H9 (cell line): ENCODE measurements around the gene CDK17. TPM values are rescaled to one million over a fixed set of nuclear protein-coding genes. Genes with fewer than 3 reads are reported as not detected.
A peak's percentile ranks its signal among the peaks of the same experiment; 100 is the strongest.

Source experiments
- DNase-seq: peaks from one replicate; pipeline ENCODE4 v3.0.0-alpha.2; 2017
- H2AFZ ChIP-seq: one replicate; pipeline ENCODE4 v1.6.1; 2013; ENCODE audit warnings: mild to moderate bottlenecking, low read length, control low read depth, moderate library complexity
- H2AK5ac ChIP-seq: 2 replicates; pipeline ENCODE4 v1.6.1; 2013; ENCODE audit warnings: low read length, control low read depth, mixed read lengths; ENCODE audit not compliant: insufficient read length
- H2BK120ac ChIP-seq: one replicate; pipeline ENCODE4 v1.6.1; 2013; ENCODE audit warnings: low read depth, mild to moderate bottlenecking, low read length, control low read depth, inconsistent platforms; ENCODE audit not compliant: poor library complexity, severe bottlenecking
- H2BK12ac ChIP-seq: 2 replicates; pipeline ENCODE4 v1.6.1; 2013; ENCODE audit warnings: low read length, control low read depth, mixed read lengths, low read depth; ENCODE audit not compliant: insufficient read length
- H2BK15ac ChIP-seq: 2 replicates; pipeline ENCODE4 v1.6.1; 2013; ENCODE audit warnings: low read depth, low read length, control low read depth
- H2BK20ac ChIP-seq: one replicate; pipeline ENCODE4 v1.6.1; 2013; ENCODE audit warnings: low read depth, mild to moderate bottlenecking, low read length, control low read depth, inconsistent platforms; ENCODE audit not compliant: poor library complexity, severe bottlenecking
- H2BK5ac ChIP-seq: 2 replicates; pipeline ENCODE4 v1.6.1; 2013; ENCODE audit warnings: low read length, control low read depth, mixed read lengths; ENCODE audit not compliant: insufficient read length
- H3K14ac ChIP-seq: 2 replicates; pipeline ENCODE4 v1.6.1; 2013; ENCODE audit warnings: low read length, control low read depth; ENCODE audit not compliant: insufficient read depth
- H3K18ac ChIP-seq: 2 replicates; pipeline ENCODE4 v1.6.1; 2013; ENCODE audit warnings: low read depth, mild to moderate bottlenecking, mixed read lengths, low read length, control low read depth; ENCODE audit not compliant: insufficient read length
- H3K23ac ChIP-seq: 2 replicates; pipeline ENCODE4 v1.6.1; 2013; ENCODE audit warnings: low read length, control low read depth, mixed read lengths, low read depth; ENCODE audit not compliant: insufficient read length
- H3K23me2 ChIP-seq: 2 replicates; pipeline ENCODE4 v1.6.1; 2013; ENCODE audit warnings: low read depth, mild to moderate bottlenecking, mixed read lengths, low read length, control low read depth; ENCODE audit not compliant: insufficient read length, poor library complexity, severe bottlenecking
- H3K27ac ChIP-seq: 2 replicates; pipeline ENCODE4 v1.5.1; 2013; ENCODE audit warnings: low read length, control low read depth, mixed read lengths, low read depth; ENCODE audit not compliant: insufficient read length
- H3K27me3 ChIP-seq: 2 replicates; pipeline ENCODE4 v1.6.1; 2013; ENCODE audit warnings: low read length, control low read depth, inconsistent platforms; ENCODE audit not compliant: insufficient read depth
- H3K4ac ChIP-seq: 2 replicates; pipeline ENCODE4 v1.6.1; 2013; ENCODE audit warnings: low read depth, mild to moderate bottlenecking, control low read depth, inconsistent platforms, low read length, moderate library complexity
- H3K4me1 ChIP-seq: 2 replicates; pipeline ENCODE4 v1.6.1; 2013; ENCODE audit warnings: low read length, control low read depth, inconsistent platforms; ENCODE audit not compliant: insufficient read depth
- H3K4me2 ChIP-seq: 2 replicates; pipeline ENCODE4 v1.6.1; 2013; ENCODE audit warnings: low read length, control low read depth, mixed read lengths; ENCODE audit not compliant: insufficient read length, insufficient read depth
- H3K56ac ChIP-seq: 2 replicates; pipeline ENCODE4 v1.6.1; 2013; ENCODE audit warnings: low read depth, mild to moderate bottlenecking, mixed read lengths, low read length, control low read depth; ENCODE audit not compliant: insufficient read length
- H3K79me1 ChIP-seq: 2 replicates; pipeline ENCODE4 v1.6.1; 2013; ENCODE audit warnings: low read depth, mild to moderate bottlenecking, moderate library complexity, low read length, control low read depth, inconsistent platforms; ENCODE audit not compliant: insufficient read depth, poor library complexity, severe bottlenecking
- H3K79me2 ChIP-seq: 2 replicates; pipeline ENCODE4 v1.6.1; 2013; ENCODE audit warnings: low read length, control low read depth, inconsistent platforms; ENCODE audit not compliant: insufficient read depth
- H3K9ac ChIP-seq: 2 replicates; pipeline ENCODE4 v1.6.1; 2013; ENCODE audit warnings: low read length, control low read depth, mixed read lengths; ENCODE audit not compliant: insufficient read length; ENCODE audit errors: extremely low read depth
- H3K9me3 ChIP-seq: one replicate; pipeline ENCODE4 v1.6.1; 2013; ENCODE audit warnings: low read depth, low read length, inconsistent platforms; ENCODE audit not compliant: control insufficient read depth
- H3T11ph ChIP-seq: one replicate; pipeline ENCODE4 v1.6.1; 2013; ENCODE audit warnings: mild to moderate bottlenecking, low read length, control low read depth, inconsistent platforms
- H4K20me1 ChIP-seq: one replicate; pipeline ENCODE4 v1.6.1; 2013; ENCODE audit not compliant: control insufficient read depth, insufficient read length, insufficient read depth
- H4K5ac ChIP-seq: 2 replicates; pipeline ENCODE4 v1.6.1; 2013; ENCODE audit warnings: low read depth, mild to moderate bottlenecking, mixed read lengths, low read length, control low read depth; ENCODE audit not compliant: insufficient read length
- H4K8ac ChIP-seq: replicated peaks from 2 replicates; pipeline ENCODE4 v1.6.1; 2013; ENCODE audit warnings: low read length, control low read depth, mixed read lengths, low read depth; ENCODE audit not compliant: insufficient read length
- H4K91ac ChIP-seq: 2 replicates; pipeline ENCODE4 v1.6.1; 2013; ENCODE audit warnings: low read depth, mild to moderate bottlenecking, moderate library complexity, mixed read lengths, low read length, control low read depth; ENCODE audit not compliant: insufficient read length
- H3K27ac Mint-ChIP-seq, 3 experiments: 2 replicates in 2 of 3; 3 replicates in 1 of 3; pipeline ENCODE4 v1.8.0; 2020 to 2021; ENCODE audit warnings: mixed read lengths in 3 of 3, mild to moderate bottlenecking in 1 of 3, moderate library complexity in 1 of 3
- H3K27me3 Mint-ChIP-seq: 2 replicates; pipeline ENCODE4 v1.8.0; 2021; ENCODE audit warnings: low read depth, mild to moderate bottlenecking, moderate library complexity, mixed read lengths
- H3K36me3 Mint-ChIP-seq, 3 experiments: 2 replicates in 2 of 3; 3 replicates in 1 of 3; pipeline ENCODE4 v1.8.0; 2020 to 2021; ENCODE audit warnings: low read depth in 3 of 3, mixed read lengths in 3 of 3; ENCODE audit not compliant: insufficient read depth in 1 of 3
- H3K4me1 Mint-ChIP-seq, 2 experiments: 2 replicates each; pipeline ENCODE4 v1.8.0; 2020; ENCODE audit warnings: mixed read lengths in 2 of 2
- H3K4me3 Mint-ChIP-seq, 2 experiments: 2 replicates in 1 of 2; 3 replicates in 1 of 2; pipeline ENCODE4 v1.8.0; 2020 to 2021; ENCODE audit warnings: mild to moderate bottlenecking in 2 of 2, mixed read lengths in 2 of 2, moderate library complexity in 1 of 2
- H3K9me3 Mint-ChIP-seq, 2 experiments: 2 replicates in 1 of 2; 3 replicates in 1 of 2; pipeline ENCODE4 v1.8.0; 2020; ENCODE audit warnings: mild to moderate bottlenecking in 2 of 2, mixed read lengths in 2 of 2, moderate library complexity in 1 of 2
- CTCF ChIP-seq: fragments of 200-600 bp; sonication (generic); conservative IDR thresholded peaks from 3 replicates; pipeline ENCODE4 v1.8.0; 2021; ENCODE audit warnings: antibody characterized with exemption, mild to moderate bottlenecking
- WGBS: extraction: QIAGEN DNeasy Blood & Tissue Kit; methylation state at CpG from one replicate; pipeline ENCODE4 v1.1.7; 2013; ENCODE audit warnings: missing lambda C conversion rate, low lambda C conversion rate, mixed read lengths; ENCODE audit not compliant: insufficient read length; ENCODE audit errors: extremely low coverage; 5-methylcytosine and 5-hydroxymethylcytosine counted together
- total RNA-seq: library from RNA; stranded (reverse); gene quantifications from 2 replicates; pipeline ENCODE4 v1.2.1, GENCODE V29; 2021

CDK17 gene
- total RNA-seq, 1 experiment from 2014 or later = 28.8 TPM

- Mint-ChIP-seq H3K9me3 (no peaks in the 10 kb centered on the region), H3K4me1 (peaks cover 33 to 34% of the 10 kb centered on the region in 2 experiments), H3K36me3 (no peaks in the 10 kb centered on the region), H3K4me3 (no peak overlapping the region; a peak in 1 of 5 replicates), H3K27ac (peak overlapping the region in 2 of 3 experiments; percentile 42 to 94; a peak in 5 of 7 replicates), H3K27me3 (no peaks in the 10 kb centered on the region)
- no peak for TF ChIP-seq CTCF
- H2BK5ac ChIP-seq = no peak overlapping the region
- H3K79me2 ChIP-seq = peaks cover 7% of the 10 kb centered on the region; the same call in 1 of the 2 replicates
- no peaks in the 10 kb centered on the region for H3K23me2 ChIP-seq
- H2BK15ac ChIP-seq = no peak overlapping the region
- no peak overlapping the region for H3K27ac ChIP-seq
- no peak overlapping the region for H4K5ac ChIP-seq
- H2BK20ac ChIP-seq = no peak overlapping the region
- H3K4me2 ChIP-seq = no peak overlapping the region
- no peaks in the 10 kb centered on the region for H4K20me1 ChIP-seq
- H2AFZ ChIP-seq = no peak overlapping the region
- H2AK5ac ChIP-seq = no peak overlapping the region
- no peak overlapping the region for H3K23ac ChIP-seq
- no peak overlapping the region for H3K56ac ChIP-seq
- no peaks in the 10 kb centered on the region for H3K9me3 ChIP-seq
- H3K79me1 ChIP-seq = no peaks in the 10 kb centered on the region
- no peak overlapping the region for H3T11ph ChIP-seq
- no peak overlapping the region for H3K14ac ChIP-seq
- no peak overlapping the region for H2BK120ac ChIP-seq
- H2BK12ac ChIP-seq = no peak overlapping the region
- WGBS = no CpG with 5 or more reads among the region's 5 CpGs
- H3K4me1 ChIP-seq = no peaks in the 10 kb centered on the region; the same call in 1 of the 2 replicates
- DNase-seq = peak; percentile 61
- no peak overlapping the region for H3K9ac ChIP-seq
- H3K4ac ChIP-seq = no peak overlapping the region
- no peaks in the 10 kb centered on the region for H3K27me3 ChIP-seq
- H4K91ac ChIP-seq = no peak overlapping the region
- H4K8ac ChIP-seq = no peak overlapping the region
- H3K18ac ChIP-seq = no peak overlapping the region
Observed at GRCh38 chr12:96371138-96371789, 29.0 kb downstream of the CDK17 start.
